GM12891 (cell line): Measurements from ENCODE around the gene TMX1.

Source experiments
- PAX5 ChIP-seq: IDR thresholded peaks from 2 replicates; pipeline ENCODE4 v1.6.1; 2011; ENCODE audit warnings: low read length, moderate library complexity, mild to moderate bottlenecking; ENCODE audit not compliant: insufficient read depth, severe bottlenecking
- POLR2A ChIP-seq: IDR thresholded peaks from 2 replicates; pipeline ENCODE4 v1.6.1; 2011; ENCODE audit warnings: low read depth, low read length, control low read depth
- POLR2AphosphoS5 ChIP-seq: IDR thresholded peaks from 2 replicates; pipeline ENCODE4 v1.6.1; 2011; ENCODE audit warnings: low read depth, low read length, control low read depth
- POU2F2 ChIP-seq: IDR thresholded peaks from 2 replicates; pipeline ENCODE4 v1.6.1; 2011; ENCODE audit warnings: low read depth, mild to moderate bottlenecking, control low read depth, low read length, moderate library complexity
- SPI1 ChIP-seq: IDR thresholded peaks from 2 replicates; pipeline ENCODE4 v1.6.1; 2011; ENCODE audit warnings: low read depth, low read length, control low read depth
- TAF1 ChIP-seq: IDR thresholded peaks from 2 replicates; pipeline ENCODE4 v1.6.1; 2011; ENCODE audit warnings: low read depth, low read length, control low read depth

DNA sequence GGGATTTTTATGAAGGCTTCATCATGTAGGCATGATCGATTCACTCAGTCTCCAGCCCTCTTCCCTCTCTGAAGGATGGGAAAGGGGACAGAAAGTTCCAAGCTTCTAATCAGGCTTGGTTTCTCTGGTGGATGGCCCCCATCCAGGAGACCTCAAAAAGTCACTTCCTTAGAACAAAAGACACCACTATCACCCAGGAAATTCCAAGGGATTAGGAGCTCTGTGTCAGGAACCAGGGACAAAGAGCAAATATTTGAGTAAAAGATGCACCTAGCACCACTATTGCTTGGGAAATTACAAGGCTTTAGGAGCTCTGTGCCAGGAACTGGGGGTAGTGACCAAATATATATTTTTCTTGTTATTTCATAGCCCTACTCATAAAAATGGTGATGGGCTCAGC lies 33.6 kb upstream of the TMX1 start:
- no peak for TF ChIP-seq POLR2A
- TF ChIP-seq TAF1: no peak
- TF ChIP-seq POLR2AphosphoS5: no peak
- no peak for TF ChIP-seq POU2F2
- TF ChIP-seq SPI1: no peak
- TF ChIP-seq PAX5: no peak
